K562 (cell line): ENCODE results near the gene ZSCAN21. TPM values are rescaled to one million over a fixed set of nuclear protein-coding genes. Genes with fewer than 3 reads are reported as not detected.

ENCODE experiments used
- CBX1 ChIP-seq: sonication (generic); IDR thresholded peaks from 2 replicates; pipeline ENCODE4 v1.6.1; 2016; ENCODE audit warnings: antibody characterized with exemption, low read depth, mild to moderate bottlenecking
- EP300 ChIP-seq: IDR thresholded peaks from 2 replicates; pipeline ENCODE4 v1.6.1; 2012; ENCODE audit warnings: low read length, improper control_type of control experiment
- ESRRB ChIP-seq: fragments of 250-450 bp; sonication (Bioruptor Pico); IDR thresholded peaks from 2 replicates; pipeline ENCODE4 v1.5.0; 2020; ENCODE audit warnings: mild to moderate bottlenecking, moderate library complexity, borderline replicate concordance
- FOXJ3 ChIP-seq: sonication (generic); formaldehyde crosslinking; IDR thresholded peaks from 2 replicates; pipeline ENCODE4 v1.4.0; 2020; ENCODE audit warnings: mild to moderate bottlenecking, missing genetic modification reagents
- FOXK1 ChIP-seq: sonication (generic); formaldehyde crosslinking; IDR thresholded peaks from 2 replicates; pipeline ENCODE4 v1.8.0; 2022; ENCODE audit warnings: missing genetic modification reagents, mild to moderate bottlenecking, borderline replicate concordance
- FUS ChIP-seq: fragments of 200-400 bp; formaldehyde crosslinking; optimal IDR thresholded peaks from 2 replicates; pipeline ENCODE3; 2017; ENCODE audit warnings: low read depth, low read length
- HCFC1 ChIP-seq: IDR thresholded peaks from 2 replicates; pipeline ENCODE4 v1.6.1; 2012; ENCODE audit warnings: low read depth, low read length, improper control_type of control experiment
- HDAC8 ChIP-seq: fragments of 450-650 bp; IDR thresholded peaks from 2 replicates; pipeline ENCODE4 v1.6.1; 2016; ENCODE audit warnings: mild to moderate bottlenecking, missing genetic modification characterization, moderate library complexity, missing compliant biosample characterization
- MAFF ChIP-seq: IDR thresholded peaks from 2 replicates; pipeline ENCODE4 v1.6.1; 2012; ENCODE audit warnings: low read length, improper control_type of control experiment
- MCM5 ChIP-seq: fragments of 450-650 bp; IDR thresholded peaks from 2 replicates; pipeline ENCODE4 v1.6.1; 2016; ENCODE audit warnings: low read depth
- MXI1 ChIP-seq: IDR thresholded peaks from 2 replicates; pipeline ENCODE4 v1.6.1; 2011; ENCODE audit warnings: low read depth, mild to moderate bottlenecking, improper control_type of control experiment, low read length
- NCOA6 ChIP-seq: fragments of 450-650 bp; IDR thresholded peaks from 2 replicates; pipeline ENCODE4 v1.6.1; 2017; ENCODE audit warnings: mild to moderate bottlenecking
- NFIX ChIP-seq: fragments of 250-450 bp; sonication (Bioruptor Pico); IDR thresholded peaks from 2 replicates; pipeline ENCODE4 v1.4.0; 2020; ENCODE audit warnings: low read depth, mild to moderate bottlenecking, moderate library complexity
- NR0B1 ChIP-seq: fragments of 450-650 bp; IDR thresholded peaks from one replicate; pipeline ENCODE4 v1.6.1; 2018; ENCODE audit warnings: mild to moderate bottlenecking, moderate library complexity; ENCODE audit not compliant: partially characterized antibody
- PATZ1 ChIP-seq: fragments of 250-450 bp; sonication (Bioruptor Pico); IDR thresholded peaks from 2 replicates; pipeline ENCODE4 v1.5.0; 2020; ENCODE audit warnings: mild to moderate bottlenecking, borderline replicate concordance
- PML ChIP-seq: IDR thresholded peaks from 2 replicates; pipeline ENCODE4 v1.6.1; 2012; ENCODE audit warnings: low read length, inconsistent platforms
- POLR2H ChIP-seq: IDR thresholded peaks from 2 replicates; pipeline ENCODE4 v1.6.1; 2016; ENCODE audit warnings: missing genetic modification characterization, low read depth, mild to moderate bottlenecking, control low read depth, missing compliant biosample characterization, moderate library complexity
- RBM17 ChIP-seq: fragments of 200-400 bp; formaldehyde crosslinking; IDR thresholded peaks from 2 replicates; pipeline ENCODE4 v1.6.1; 2017; ENCODE audit warnings: low read depth, mild to moderate bottlenecking, low read length, borderline replicate concordance
- SIN3B ChIP-seq: fragments of 450-650 bp; IDR thresholded peaks from 2 replicates; pipeline ENCODE4 v1.6.1; 2017; ENCODE audit warnings: low read depth, mild to moderate bottlenecking, moderate library complexity
- SRSF7 ChIP-seq: fragments of 200-400 bp; formaldehyde crosslinking; optimal IDR thresholded peaks from 2 replicates; pipeline ENCODE3; 2017; ENCODE audit warnings: mild to moderate bottlenecking, low read depth, low read length
- STAT5A ChIP-seq: IDR thresholded peaks from 2 replicates; pipeline ENCODE4 v1.6.1; 2012; ENCODE audit warnings: low read length, inconsistent platforms, borderline replicate concordance
- TCF7 ChIP-seq: sonication (generic); IDR thresholded peaks from 2 replicates; pipeline ENCODE4 v1.6.1; 2016; ENCODE audit warnings: antibody characterized with exemption, borderline replicate concordance
- ZBTB34 ChIP-seq: fragments of 250-450 bp; sonication (Bioruptor Pico); IDR thresholded peaks from 2 replicates; pipeline ENCODE4 v1.8.0; 2021; ENCODE audit warnings: mild to moderate bottlenecking, moderate library complexity
- ZNF175 ChIP-seq: fragments of 200-800 bp; sonication (Bioruptor generic); IDR thresholded peaks from 2 replicates; pipeline ENCODE4 v1.6.1; 2016; ENCODE audit warnings: low read depth, mild to moderate bottlenecking, missing genetic modification characterization, missing compliant biosample characterization
- ZNF3 ChIP-seq: fragments of 250-450 bp; sonication (Bioruptor Pico); IDR thresholded peaks from 2 replicates; pipeline ENCODE4 v1.5.0; 2021; ENCODE audit warnings: mild to moderate bottlenecking, moderate library complexity
- ZNF668 ChIP-seq: fragments of 250-450 bp; sonication (Bioruptor Pico); IDR thresholded peaks from 2 replicates; pipeline ENCODE4 v1.8.0; 2022; ENCODE audit warnings: mild to moderate bottlenecking, inconsistent platforms
- polyA plus RNA-seq, 8 experiments: library from polyadenylated mRNA; depleted of rRNA in 4 of 8; stranded (reverse) in 5 of 8; unstranded in 3 of 8; fragments of >200 nt; fragmentation: Nextera tagmentation in 2 of 8; fragmentation: Illumina TruSeq in 1 of 8; extraction: Ambion mirVana in 2 of 8; extraction: Trizol in 1 of 8; gene quantifications; 2 replicates each; pipeline versions ENCODE4 v1.2.1 to v1.2.3, GENCODE V29; 2011 to 2014; ENCODE audit warnings: inconsistent platforms in 1 of 8, missing spikeins in 1 of 8
- total RNA-seq, 7 experiments: library from RNA; depleted of rRNA in 6 of 7; stranded (reverse); fragments of >200 nt in 6 of 7; fragmentation: Illumina TruSeq in 2 of 7; extraction: Trizol in 2 of 7; gene quantifications; 2 replicates each; pipeline versions ENCODE4 v1.2.1 to v1.2.3, GENCODE V29; 2011 to 2021; ENCODE audit warnings: low replicate concordance in 1 of 7

Gene ZSCAN21
- total and polyA plus RNA-seq, 9 of the 15 experiments (the other 6 are each of a cell fraction or from before 2014, with no cell fraction given) = 5.9 to 15.5 (median 13.2) TPM

GRCh38 chr7:100081535-100082102 is 32.0 kb downstream of the ZSCAN21 start, which contains the start of gene ZNF3 (continued):
- TF ChIP-seq MXI1 (peak; percentile 73; the same call in 1 of the 2 replicates), NCOA6 (no peak), ZNF668 (CRISPR knock-in tag) (no peak), ZBTB34 (CRISPR knock-in tag) (no peak), RBM17 (no peak), ZNF175 (no peak), STAT5A (peak; percentile 65; the same call in 1 of the 2 replicates), CBX1 (peak; percentile 86), HDAC8 (tag) (no peak), NFIX (CRISPR knock-in tag) (no peak), PATZ1 (CRISPR knock-in tag) (0 out of 2 replicates have a peak, but pooled peaks have one; percentile 47), ESRRB (CRISPR knock-in tag) (0 out of 2 replicates have a peak, but pooled peaks have one; percentile 53), MCM5 (no peak), MAFF (peak; percentile 92), TCF7 (peak; percentile 68), POLR2H (tag) (no peak), FOXK1 (no peak), SIN3B (peak; percentile 95), SRSF7 (no peak), FOXJ3 (CRISPR knock-in tag) (no peak), FUS (peak; percentile 53), EP300 (peak; percentile 79), NR0B1 (no peak), HCFC1 (peak; percentile 88), ZNF3 (CRISPR knock-in tag) (no peak), PML (peak; percentile 74)
